ENCODE measurements around the gene PWWP2B. TPM values are rescaled to one million over a fixed set of nuclear protein-coding genes. Genes with fewer than 3 reads are reported as not detected.

Gene PWWP2B
- total and polyA plus RNA-seq, 9 of the 15 experiments (the other 6 are each of a cell fraction or from before 2014, with no cell fraction given): 0.07 to 9.2 (median 1.6) TPM; not detected in 1

GRCh38 chr10:132394936-132395703, 1.9 kb upstream of the PWWP2B start (continued):
- TF ChIP-seq RNF219 (CRISPR knock-in tag; IDR thresholded peaks at IDR 0.05) (no peak), ZNF197 (CRISPR knock-in tag; IDR thresholded peaks at IDR 0.05; ENCODE audit: low read depth) (no peak)

DNA sequence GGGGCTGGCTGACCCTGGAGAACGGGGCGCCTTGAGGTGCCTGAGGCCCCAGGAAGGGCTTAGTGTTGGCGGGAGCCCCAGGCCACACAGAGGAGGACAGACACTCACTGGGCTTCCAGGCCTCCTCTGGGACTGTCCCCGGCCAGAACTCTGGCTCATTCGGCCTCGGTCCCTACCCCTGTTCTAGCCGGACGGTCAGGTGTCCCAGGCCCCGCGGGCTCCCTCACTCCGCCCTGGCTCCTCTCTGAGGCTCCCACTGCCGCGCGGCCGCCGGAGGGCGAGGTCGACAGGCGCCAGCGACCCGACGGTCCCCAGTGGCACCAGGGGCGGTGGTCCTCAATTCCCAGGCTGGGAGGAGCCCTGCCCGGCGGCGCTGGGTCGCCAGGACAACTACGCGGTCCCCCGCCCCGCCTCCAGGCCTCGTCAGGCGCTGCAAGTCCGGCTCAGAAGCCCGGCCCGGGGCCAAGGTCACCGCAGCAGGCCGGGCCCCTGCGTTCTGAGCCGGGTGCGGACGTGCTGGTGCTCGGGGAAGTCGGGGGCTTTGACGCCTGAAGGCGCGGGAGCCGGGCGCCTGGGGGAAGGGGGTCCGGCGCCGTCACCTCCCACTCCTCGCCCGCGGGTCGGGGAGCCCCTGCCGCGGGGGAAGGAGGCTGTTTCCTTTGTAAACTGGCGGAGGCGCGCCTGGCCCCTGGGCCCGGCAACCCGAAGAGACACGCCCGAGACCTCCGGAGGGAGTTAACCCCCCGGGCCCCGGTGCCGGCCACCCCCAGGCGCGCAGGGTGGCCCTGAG, 1.1 kb upstream of the PWWP2B start:
- ChIA-PET POLR2A (no interaction called here), CTCF (ENCODE audit: low intra/inter-chr PET ratio) (interaction anchor here (0.6 kb wide), 1 partner anchor 496 kb away, joined by 3 read pairs; no protein-coding TSS in a partner anchor)
- no peak overlapping the region for H3K4me2 ChIP-seq (ENCODE audit: insufficient read depth, low read length)
- 46% methylated on average over 3 of the region's 71 CpGs for WGBS (ENCODE audit: insufficient coverage, low coverage, missing lambda C conversion rate)
- peaks cover 5 to 65% of the 10 kb centered on the region in 2 experiments; a peak in 3 of 5 replicates for H3K4me1 ChIP-seq (replicated peaks in 1 of 2; ENCODE audit: control insufficient read depth in 2 of 2, insufficient read depth in 2 of 2, low read length in 2 of 2)
- intact Hi-C loops (cut with micrococcal nuclease): loop anchor here (2.0 kb wide), 1 partner anchor 53 kb away; no protein-coding TSS in a partner anchor
- TSS peak; percentile 25 for BruUV-seq (replicated peaks)
- peak overlapping the region; percentile 34 to 83; a peak in 3 of 4 replicates for H3K9ac ChIP-seq (ENCODE audit: insufficient read depth in 1 of 2, low read depth in 2 of 2, low read length in 2 of 2)
- peak overlapping the region; percentile 65; the same call in 1 of the 3 replicates for H3K27ac ChIP-seq (ENCODE audit: extremely low read depth, low read depth, low read length)
- H3K27me3 ChIP-seq (ENCODE audit: control insufficient read depth in 2 of 2, insufficient read depth in 2 of 2, low read length in 2 of 2): no peaks in the 10 kb centered on the region
- ATAC-seq (peak; percentile 67), DNase-seq (ENCODE audit: extremely low read depth in 1 of 4, low spot score in 3 of 4) (peak; percentile 37 to 51 (median 44)), FAIRE-seq (no peak)
- H3K36me3 ChIP-seq (ENCODE audit: control insufficient read depth, insufficient read depth, low read length): no peaks in the 10 kb centered on the region; the same call in 2 of the 3 replicates
- no peaks in the 10 kb centered on the region for H4K20me1 ChIP-seq (replicated peaks; ENCODE audit: control insufficient read depth, insufficient read depth, low read length)
- peak overlapping the region; percentile 30 for H3K4me3 ChIP-seq
- H3K9me3 ChIP-seq (replicated peaks; ENCODE audit: control insufficient read depth, insufficient read depth, low read depth, low read length): no peaks in the 10 kb centered on the region
- peak overlapping the region; percentile 51 for H2AFZ ChIP-seq (ENCODE audit: low read depth, low read length)
- in situ Hi-C loops (cut with MboI): no loop called here
- H3K79me2 ChIP-seq (ENCODE audit: control insufficient read depth, insufficient read depth, low read length): peaks cover 12% of the 10 kb centered on the region; the same call in 2 of the 3 replicates
- no peaks in the 10 kb centered on the region for H3K9me1 ChIP-seq (ENCODE audit: control insufficient read depth, insufficient read depth, low read length)
- TF ChIP-seq RFX1 (IDR thresholded peaks at IDR 0.05) (peak; percentile 62; the same call in 1 of the 2 replicates), SMARCA4 (IDR thresholded peaks at IDR 0.05) (no peak), ZNF212 (CRISPR knock-in tag; IDR thresholded peaks at IDR 0.05) (no peak), FIP1L1 (IDR thresholded peaks at IDR 0.05; ENCODE audit: low read depth, low read length, poor library complexity, severe bottlenecking) (no peak), ZNF232 (CRISPR knock-in tag; IDR thresholded peaks at IDR 0.05) (no peak), L3MBTL2 (IDR thresholded peaks at IDR 0.05) (peak; percentile 53; the same call in 1 of the 2 replicates), POU5F1 (IDR thresholded peaks at IDR 0.05; ENCODE audit: borderline replicate concordance, low read depth, low read length, partially characterized antibody) (no peak), SMC3 (conservative IDR thresholded peaks at IDR 0.05; ENCODE audit: insufficient read depth, low read depth, low read length) (no peak)
- TF ChIP-seq, protein P1, sequence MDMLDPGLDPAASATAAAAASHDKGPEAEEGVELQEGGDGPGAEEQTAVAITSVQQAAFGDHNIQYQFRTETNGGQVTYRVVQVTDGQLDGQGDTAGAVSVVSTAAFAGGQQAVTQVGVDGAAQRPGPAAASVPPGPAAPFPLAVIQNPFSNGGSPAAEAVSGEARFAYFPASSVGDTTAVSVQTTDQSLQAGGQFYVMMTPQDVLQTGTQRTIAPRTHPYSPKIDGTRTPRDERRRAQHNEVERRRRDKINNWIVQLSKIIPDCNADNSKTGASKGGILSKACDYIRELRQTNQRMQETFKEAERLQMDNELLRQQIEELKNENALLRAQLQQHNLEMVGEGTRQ (CRISPR knock-in tag; IDR thresholded peaks at IDR 0.05): no peak
- TF ChIP-seq, protein P2, sequence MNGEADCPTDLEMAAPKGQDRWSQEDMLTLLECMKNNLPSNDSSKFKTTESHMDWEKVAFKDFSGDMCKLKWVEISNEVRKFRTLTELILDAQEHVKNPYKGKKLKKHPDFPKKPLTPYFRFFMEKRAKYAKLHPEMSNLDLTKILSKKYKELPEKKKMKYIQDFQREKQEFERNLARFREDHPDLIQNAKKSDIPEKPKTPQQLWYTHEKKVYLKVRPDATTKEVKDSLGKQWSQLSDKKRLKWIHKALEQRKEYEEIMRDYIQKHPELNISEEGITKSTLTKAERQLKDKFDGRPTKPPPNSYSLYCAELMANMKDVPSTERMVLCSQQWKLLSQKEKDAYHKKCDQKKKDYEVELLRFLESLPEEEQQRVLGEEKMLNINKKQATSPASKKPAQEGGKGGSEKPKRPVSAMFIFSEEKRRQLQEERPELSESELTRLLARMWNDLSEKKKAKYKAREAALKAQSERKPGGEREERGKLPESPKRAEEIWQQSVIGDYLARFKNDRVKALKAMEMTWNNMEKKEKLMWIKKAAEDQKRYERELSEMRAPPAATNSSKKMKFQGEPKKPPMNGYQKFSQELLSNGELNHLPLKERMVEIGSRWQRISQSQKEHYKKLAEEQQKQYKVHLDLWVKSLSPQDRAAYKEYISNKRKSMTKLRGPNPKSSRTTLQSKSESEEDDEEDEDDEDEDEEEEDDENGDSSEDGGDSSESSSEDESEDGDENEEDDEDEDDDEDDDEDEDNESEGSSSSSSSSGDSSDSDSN (IDR thresholded peaks at IDR 0.05; ENCODE audit: borderline replicate concordance in 1 of 2, low read depth in 2 of 2, low read length in 2 of 2): 0 out of 4 replicates have a peak, but pooled peaks of 1 of the 2 experiments have one; percentile 30

All from K562 (cell line).